ENCODE measurements around the gene SRP72. TPM values are rescaled to one million over a fixed set of nuclear protein-coding genes. Genes with fewer than 3 reads are reported as not detected.
A peak's percentile ranks its signal among the peaks of the same experiment; 100 is the strongest.

The SRP72 gene
- total RNA-seq, 1 experiment from 2014 or later = 138 TPM

GRCh38 chr4:56466910-56467283, 520 bp upstream of the SRP72 start:
- Mint-ChIP-seq H3K36me3 (peaks cover 29% of the 10 kb centered on the region), H3K27me3 (ENCODE audit: low read depth) (no peaks in the 10 kb centered on the region), H3K9me3 (no peaks in the 10 kb centered on the region), H3K27ac (peak overlapping the region; percentile 94), H3K4me1 (peaks cover 34% of the 10 kb centered on the region), H3K4me3 (peak overlapping the region; percentile 93)
- POLR2A ChIA-PET = interaction anchor here (0.7 to 2.1 kb wide), 2 partner anchors 31 to 40 kb away, joined by 8 to 10 read pairs; partner anchors contain the start of genes PAICS and PPAT
- ATAC-seq (no peak), DNase-seq (ENCODE audit: low spot score) (no peak)
- CTCF ChIA-PET = interaction anchor here (0.6 kb wide), 1 partner anchor 518 kb away, joined by 3 read pairs; the partner anchor contains the start of gene CEP135
- no peak for TF ChIP-seq ZNF416 (CRISPR knock-in tag; IDR thresholded peaks at IDR 0.05)
- TF ChIP-seq PRRX2 (CRISPR knock-in tag; IDR thresholded peaks at IDR 0.05) = no peak
- TF ChIP-seq, protein P1, sequence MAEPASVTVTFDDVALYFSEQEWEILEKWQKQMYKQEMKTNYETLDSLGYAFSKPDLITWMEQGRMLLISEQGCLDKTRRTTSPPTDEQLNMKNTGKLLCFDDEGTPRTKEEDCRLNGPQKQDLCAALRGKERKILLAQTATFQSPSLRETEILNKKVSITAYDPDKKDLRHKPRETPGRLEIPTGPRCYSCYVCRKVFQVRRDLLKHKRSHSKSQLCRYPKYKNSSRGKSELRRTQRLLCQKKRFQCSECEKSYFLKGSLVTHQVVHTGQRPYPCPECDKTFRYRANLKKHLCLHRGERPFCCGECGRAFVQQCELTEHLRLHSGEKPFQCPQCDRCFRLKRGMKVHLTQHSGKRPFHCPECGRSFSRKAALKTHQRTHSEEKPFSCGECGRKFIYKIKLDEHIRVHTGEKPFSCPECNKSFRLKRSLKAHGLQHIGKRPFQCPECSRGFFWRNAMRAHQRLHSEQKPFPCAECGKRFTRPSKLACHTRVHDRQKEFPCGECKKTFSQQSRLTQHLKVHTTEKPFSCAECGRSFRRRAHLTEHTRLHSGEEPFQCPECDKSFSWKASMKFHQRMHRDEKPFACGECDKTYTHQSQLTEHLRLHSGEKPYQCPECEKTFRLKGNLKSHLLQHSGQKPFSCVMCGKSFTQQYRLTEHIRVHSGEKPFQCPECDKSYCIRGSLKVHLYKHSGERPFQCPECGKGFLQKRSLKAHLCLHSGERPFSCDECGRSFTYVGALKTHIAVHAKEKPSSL (CRISPR knock-in tag; conservative IDR thresholded peaks at IDR 0.05) = no peak
- no peak for TF ChIP-seq PRDM15 (CRISPR knock-in tag; IDR thresholded peaks at IDR 0.05)
- TF ChIP-seq NFATC4 (CRISPR knock-in tag; IDR thresholded peaks at IDR 0.05) = no peak
- TF ChIP-seq ZBTB21 (CRISPR knock-in tag; IDR thresholded peaks at IDR 0.05; ENCODE audit: borderline replicate concordance) = no peak
- TF ChIP-seq, protein P2, sequence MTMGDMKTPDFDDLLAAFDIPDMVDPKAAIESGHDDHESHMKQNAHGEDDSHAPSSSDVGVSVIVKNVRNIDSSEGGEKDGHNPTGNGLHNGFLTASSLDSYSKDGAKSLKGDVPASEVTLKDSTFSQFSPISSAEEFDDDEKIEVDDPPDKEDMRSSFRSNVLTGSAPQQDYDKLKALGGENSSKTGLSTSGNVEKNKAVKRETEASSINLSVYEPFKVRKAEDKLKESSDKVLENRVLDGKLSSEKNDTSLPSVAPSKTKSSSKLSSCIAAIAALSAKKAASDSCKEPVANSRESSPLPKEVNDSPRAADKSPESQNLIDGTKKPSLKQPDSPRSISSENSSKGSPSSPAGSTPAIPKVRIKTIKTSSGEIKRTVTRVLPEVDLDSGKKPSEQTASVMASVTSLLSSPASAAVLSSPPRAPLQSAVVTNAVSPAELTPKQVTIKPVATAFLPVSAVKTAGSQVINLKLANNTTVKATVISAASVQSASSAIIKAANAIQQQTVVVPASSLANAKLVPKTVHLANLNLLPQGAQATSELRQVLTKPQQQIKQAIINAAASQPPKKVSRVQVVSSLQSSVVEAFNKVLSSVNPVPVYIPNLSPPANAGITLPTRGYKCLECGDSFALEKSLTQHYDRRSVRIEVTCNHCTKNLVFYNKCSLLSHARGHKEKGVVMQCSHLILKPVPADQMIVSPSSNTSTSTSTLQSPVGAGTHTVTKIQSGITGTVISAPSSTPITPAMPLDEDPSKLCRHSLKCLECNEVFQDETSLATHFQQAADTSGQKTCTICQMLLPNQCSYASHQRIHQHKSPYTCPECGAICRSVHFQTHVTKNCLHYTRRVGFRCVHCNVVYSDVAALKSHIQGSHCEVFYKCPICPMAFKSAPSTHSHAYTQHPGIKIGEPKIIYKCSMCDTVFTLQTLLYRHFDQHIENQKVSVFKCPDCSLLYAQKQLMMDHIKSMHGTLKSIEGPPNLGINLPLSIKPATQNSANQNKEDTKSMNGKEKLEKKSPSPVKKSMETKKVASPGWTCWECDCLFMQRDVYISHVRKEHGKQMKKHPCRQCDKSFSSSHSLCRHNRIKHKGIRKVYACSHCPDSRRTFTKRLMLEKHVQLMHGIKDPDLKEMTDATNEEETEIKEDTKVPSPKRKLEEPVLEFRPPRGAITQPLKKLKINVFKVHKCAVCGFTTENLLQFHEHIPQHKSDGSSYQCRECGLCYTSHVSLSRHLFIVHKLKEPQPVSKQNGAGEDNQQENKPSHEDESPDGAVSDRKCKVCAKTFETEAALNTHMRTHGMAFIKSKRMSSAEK (CRISPR knock-in tag; IDR thresholded peaks at IDR 0.05; ENCODE audit: borderline replicate concordance) = no peak
- TF ChIP-seq MYBL2 (CRISPR knock-in tag; IDR thresholded peaks at IDR 0.05) = no peak
- TF ChIP-seq, protein P3, sequence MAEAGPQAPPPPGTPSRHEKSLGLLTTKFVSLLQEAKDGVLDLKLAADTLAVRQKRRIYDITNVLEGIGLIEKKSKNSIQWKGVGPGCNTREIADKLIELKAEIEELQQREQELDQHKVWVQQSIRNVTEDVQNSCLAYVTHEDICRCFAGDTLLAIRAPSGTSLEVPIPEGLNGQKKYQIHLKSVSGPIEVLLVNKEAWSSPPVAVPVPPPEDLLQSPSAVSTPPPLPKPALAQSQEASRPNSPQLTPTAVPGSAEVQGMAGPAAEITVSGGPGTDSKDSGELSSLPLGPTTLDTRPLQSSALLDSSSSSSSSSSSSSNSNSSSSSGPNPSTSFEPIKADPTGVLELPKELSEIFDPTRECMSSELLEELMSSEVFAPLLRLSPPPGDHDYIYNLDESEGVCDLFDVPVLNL (CRISPR knock-in tag; IDR thresholded peaks at IDR 0.05; ENCODE audit: borderline replicate concordance, low read depth) = no peak
- no peak for TF ChIP-seq NR3C1 (CRISPR knock-in tag; conservative IDR thresholded peaks at IDR 0.05; ENCODE audit: low read depth)
- TF ChIP-seq FOXP1 (CRISPR knock-in tag; IDR thresholded peaks at IDR 0.05; ENCODE audit: borderline replicate concordance) = no peak

DNA sequence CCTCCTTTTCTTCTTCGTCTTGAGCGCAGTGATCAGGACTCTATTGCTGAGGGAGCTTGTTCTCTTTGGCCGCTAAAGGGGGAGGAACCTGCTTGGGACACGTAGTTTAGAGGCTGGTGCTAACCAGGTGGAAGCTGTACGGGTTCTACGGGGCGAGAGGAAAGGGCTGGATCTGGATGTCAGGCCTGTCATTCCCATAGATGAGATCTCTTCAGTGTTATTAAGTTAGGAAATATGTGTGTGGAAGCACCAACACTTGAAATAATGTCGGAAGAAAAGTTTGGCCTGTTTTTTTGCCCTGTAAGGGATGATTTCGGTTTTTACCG, 643 bp downstream of the SRP72 start:
- TF ChIP-seq CREM (CRISPR knock-in tag; IDR thresholded peaks at IDR 0.05) (0 out of 2 replicates have a peak, but pooled peaks have one; percentile 25), TCF7 (CRISPR knock-in tag; IDR thresholded peaks at IDR 0.05; ENCODE audit: low read depth) (no peak), ZNF121 (CRISPR knock-in tag; IDR thresholded peaks at IDR 0.05) (peak; percentile 81; the same call in 1 of the 2 replicates)
- TF ChIP-seq, protein P1 (CRISPR knock-in tag; conservative IDR thresholded peaks at IDR 0.05) = no peak
- Mint-ChIP-seq H3K4me3 (peak overlapping the region; percentile 93), H3K9me3 (no peaks in the 10 kb centered on the region), H3K27ac (peak overlapping the region; percentile 90), H3K27me3 (ENCODE audit: low read depth) (no peaks in the 10 kb centered on the region), H3K36me3 (peaks cover 33% of the 10 kb centered on the region), H3K4me1 (peaks cover 34% of the 10 kb centered on the region)
- ChIA-PET POLR2A (interaction anchor here (0.8 to 1.6 kb wide), 3 partner anchors 32 to 538 kb away, joined by 3 to 11 read pairs (median 4); partner anchors contain the start of genes AASDH, PAICS and PPAT), CTCF (no interaction called here)
- DNase-seq (ENCODE audit: low spot score) = peak; percentile 15
- ATAC-seq = peak; percentile 50

Data from WTC11 (cell line).